HepG2 (cell line): ENCODE measurements around the gene RAB40C. TPM values are rescaled to one million over a fixed set of nuclear protein-coding genes. Genes with fewer than 3 reads are reported as not detected.

Experiments used
- CHD4 ChIP-seq: fragments of 200-600 bp; sonication (generic); IDR thresholded peaks from 2 replicates; pipeline ENCODE4 v1.7.0; 2017; ENCODE audit warnings: mild to moderate bottlenecking, low read length, borderline replicate concordance
- CSRNP1 ChIP-seq: sonication (generic); formaldehyde crosslinking; IDR thresholded peaks from 2 replicates; pipeline ENCODE4 v1.8.1; 2023; ENCODE audit warnings: mild to moderate bottlenecking, missing genetic modification reagents
- DR1 ChIP-seq: sonication (generic); formaldehyde crosslinking; IDR thresholded peaks from 2 replicates; pipeline ENCODE4 v1.8.0; 2021; ENCODE audit warnings: mild to moderate bottlenecking, missing genetic modification reagents, inconsistent platforms
- ETV5 ChIP-seq: IDR thresholded peaks from 2 replicates; pipeline ENCODE4 v1.6.1; 2018; ENCODE audit warnings: missing biosample characterization, missing genetic modification reagents, inconsistent platforms, borderline replicate concordance
- KDM5B ChIP-seq: sonication (generic); formaldehyde crosslinking; IDR thresholded peaks from 2 replicates; pipeline ENCODE4 v1.4.0; 2020; ENCODE audit warnings: missing genetic modification reagents, mild to moderate bottlenecking, borderline replicate concordance
- NFKB2 ChIP-seq: sonication (generic); formaldehyde crosslinking; IDR thresholded peaks from 2 replicates; pipeline ENCODE4 v1.4.0; 2020; ENCODE audit warnings: missing genetic modification reagents, borderline replicate concordance
- NPAS2 ChIP-seq: sonication (generic); formaldehyde crosslinking; IDR thresholded peaks from 2 replicates; pipeline ENCODE4 v1.8.0; 2022; ENCODE audit warnings: mild to moderate bottlenecking, missing genetic modification reagents, borderline replicate concordance
- RARA ChIP-seq: IDR thresholded peaks from 2 replicates; pipeline ENCODE4 v1.6.1; 2016; ENCODE audit warnings: missing genetic modification reagents, missing compliant biosample characterization
- RNF2 ChIP-seq: fragments of 450-650 bp; conservative IDR thresholded peaks from 2 replicates; pipeline ENCODE4 v1.6.1; 2016; ENCODE audit warnings: low read depth
- SOX5 ChIP-seq: IDR thresholded peaks from 2 replicates; pipeline ENCODE4 v1.6.1; 2016; ENCODE audit warnings: borderline replicate concordance
- TFE3 ChIP-seq: IDR thresholded peaks from 2 replicates; pipeline ENCODE4 v1.6.1; 2016
- TGIF2 ChIP-seq: IDR thresholded peaks from 2 replicates; pipeline ENCODE4 v1.6.1; 2016; ENCODE audit warnings: control low read depth, missing compliant biosample characterization
- YEATS2 ChIP-seq: sonication (generic); formaldehyde crosslinking; IDR thresholded peaks from 2 replicates; pipeline ENCODE4 v1.4.0; 2020; ENCODE audit warnings: missing genetic modification reagents, borderline replicate concordance
- ZBTB25 ChIP-seq: IDR thresholded peaks from 2 replicates; pipeline ENCODE4 v1.6.1; 2018; ENCODE audit warnings: missing genetic modification reagents
- ZBTB33 ChIP-seq: sonication (generic); formaldehyde crosslinking; IDR thresholded peaks from 2 replicates; pipeline ENCODE4 v1.4.0; 2020; ENCODE audit warnings: missing genetic modification reagents
- ZGPAT ChIP-seq: IDR thresholded peaks from 2 replicates; pipeline ENCODE4 v1.6.1; 2016; ENCODE audit warnings: mild to moderate bottlenecking
- ZNF251 ChIP-seq: sonication (generic); formaldehyde crosslinking; IDR thresholded peaks from 2 replicates; pipeline ENCODE4 v1.9.0; 2021; ENCODE audit warnings: mild to moderate bottlenecking, missing genetic modification reagents
- ZNF335 ChIP-seq: sonication (generic); formaldehyde crosslinking; IDR thresholded peaks from 2 replicates; pipeline ENCODE4 v1.4.0; 2020; ENCODE audit warnings: missing genetic modification reagents
- ZNF441 ChIP-seq: sonication (generic); formaldehyde crosslinking; IDR thresholded peaks from 2 replicates; pipeline ENCODE4 v1.7.0; 2021; ENCODE audit warnings: missing genetic modification reagents, borderline replicate concordance
- ZNF547 ChIP-seq: sonication (generic); formaldehyde crosslinking; IDR thresholded peaks from 2 replicates; pipeline ENCODE4 v1.5.1; 2020; ENCODE audit warnings: mild to moderate bottlenecking, missing genetic modification reagents
- ZNF605 ChIP-seq: sonication (generic); formaldehyde crosslinking; IDR thresholded peaks from 2 replicates; pipeline ENCODE4 v1.8.0; 2022; ENCODE audit warnings: mild to moderate bottlenecking, missing genetic modification reagents
- polyA plus RNA-seq, 8 experiments: library from polyadenylated mRNA; depleted of rRNA in 3 of 8; stranded (reverse) in 7 of 8; unstranded in 1 of 8; fragments of >200 nt; fragmentation: Illumina TruSeq in 4 of 8; extraction: Trizol in 4 of 8; gene quantifications; 2 replicates each; pipeline versions ENCODE4 v1.2.1 to v1.2.3, GENCODE V29; 2011 to 2016; ENCODE audit warnings: low read depth in 4 of 8, missing spikeins in 1 of 8, mixed read lengths in 1 of 8; ENCODE audit not compliant: insufficient read depth in 1 of 8
- total RNA-seq, 5 experiments: library from RNA; depleted of rRNA; stranded (reverse); fragments of >200 nt; fragmentation: Illumina TruSeq; extraction: Trizol; gene quantifications; 2 replicates each; pipeline ENCODE4 v1.2.3, GENCODE V29; 2016; ENCODE audit warnings: low read depth in 1 of 5

The RAB40C gene
- total and polyA plus RNA-seq, 2 of the 13 experiments (the other 11 are each of a cell fraction or from before 2014, with no cell fraction given) = 7.7 to 11.5 TPM

- TF ChIP-seq ZGPAT (peak; percentile 63; the same call in 1 of the 2 replicates), ZNF605 (CRISPR knock-in tag) (peak; percentile 59; the same call in 1 of the 2 replicates), ZNF441 (0 out of 2 replicates have a peak, but pooled peaks have one; percentile 35), ETV5 (CRISPR knock-in tag) (peak; percentile 55), NPAS2 (no peak), CSRNP1 (CRISPR knock-in tag) (0 out of 2 replicates have a peak, but pooled peaks have one; percentile 31), NFKB2 (CRISPR knock-in tag) (peak; percentile 49; the same call in 1 of the 2 replicates), ZBTB33 (CRISPR knock-in tag) (peak; percentile 58), KDM5B (CRISPR knock-in tag) (peak; percentile 58; the same call in 1 of the 2 replicates), DR1 (CRISPR knock-in tag) (no peak), CHD4 (no peak), RARA (CRISPR knock-in tag) (peak; percentile 18; the same call in 1 of the 2 replicates), TFE3 (CRISPR knock-in tag) (peak; percentile 47; the same call in 1 of the 2 replicates), SOX5 (CRISPR knock-in tag) (0 out of 2 replicates have a peak, but pooled peaks have one; percentile 22), ZNF251 (CRISPR knock-in tag) (no peak), RNF2 (0 out of 2 replicates have a peak, but pooled peaks have one; percentile 25), ZNF335 (CRISPR knock-in tag) (0 out of 2 replicates have a peak, but pooled peaks have one; percentile 38), ZNF547 (CRISPR knock-in tag) (peak; percentile 74; the same call in 1 of the 2 replicates), ZBTB25 (0 out of 2 replicates have a peak, but pooled peaks have one; percentile 43), YEATS2 (CRISPR knock-in tag) (peak; percentile 34; the same call in 1 of the 2 replicates), TGIF2 (CRISPR knock-in tag) (peak; percentile 66; the same call in 1 of the 2 replicates)
Observed at GRCh38 chr16:592518-593306, 2.8 kb downstream of the RAB40C start (continued).
